ENCODE data around the gene APOL2.
A peak's percentile ranks its signal among the peaks of the same experiment; 100 is the strongest.

APOL2 gene, protein sequence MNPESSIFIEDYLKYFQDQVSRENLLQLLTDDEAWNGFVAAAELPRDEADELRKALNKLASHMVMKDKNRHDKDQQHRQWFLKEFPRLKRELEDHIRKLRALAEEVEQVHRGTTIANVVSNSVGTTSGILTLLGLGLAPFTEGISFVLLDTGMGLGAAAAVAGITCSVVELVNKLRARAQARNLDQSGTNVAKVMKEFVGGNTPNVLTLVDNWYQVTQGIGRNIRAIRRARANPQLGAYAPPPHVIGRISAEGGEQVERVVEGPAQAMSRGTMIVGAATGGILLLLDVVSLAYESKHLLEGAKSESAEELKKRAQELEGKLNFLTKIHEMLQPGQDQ

DNA sequence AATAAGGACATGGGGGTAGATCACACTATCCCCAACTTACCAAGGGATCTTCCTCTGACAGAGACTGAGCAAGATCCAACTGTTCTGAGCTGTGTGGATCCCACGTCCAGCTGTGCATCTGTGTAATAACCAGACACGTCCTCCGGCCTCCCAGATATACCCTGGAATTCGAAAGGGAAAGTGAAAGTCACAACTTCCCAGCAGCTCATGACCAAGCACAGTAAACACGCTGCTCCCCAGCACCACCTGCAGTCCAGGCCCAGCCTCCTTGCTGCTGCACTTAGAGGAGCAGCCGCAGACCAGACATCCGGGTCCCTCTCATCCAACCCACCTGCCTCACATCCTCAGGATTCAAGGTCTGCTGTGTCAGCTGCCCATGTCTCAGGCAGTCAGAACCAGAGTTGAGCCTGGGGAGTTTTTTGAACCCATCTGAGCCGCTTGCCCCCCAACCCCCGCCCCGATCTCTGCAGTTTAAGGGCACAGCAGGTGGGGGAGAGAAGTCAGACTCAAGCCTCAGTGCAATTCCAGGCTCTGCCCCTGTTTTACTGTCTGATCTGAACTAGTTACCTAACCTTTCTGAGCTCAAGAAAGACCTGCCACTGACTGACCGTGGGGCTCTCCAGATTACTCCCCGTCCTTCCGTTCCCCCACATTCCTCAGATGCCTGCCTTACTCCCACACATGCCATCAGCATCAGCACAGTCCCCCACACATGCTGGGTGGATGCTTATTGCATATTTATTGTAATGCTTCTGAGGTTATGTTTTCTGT lies at the start of gene APOL2:
Gene APOL2, minus strand, starts transcription at position 127 of the 771 bp plus-strand sequence. CDS start 6,365 bp downstream, outside the sequence.
- Histone ChIP-seq H3K36me3 (ENCODE audit: control insufficient read depth, insufficient read depth, low read length) (no peaks in the 10 kb centered on the region), H3K4me2 (ENCODE audit: low read length) (peak within 1 kb of the TSS; percentile 93), H3K4me3 (ENCODE audit: low read depth, low read length) (peak within 1 kb of the TSS; percentile 86), H3K79me2 (no peaks in the 10 kb centered on the region), H3K27me3 (ENCODE audit: control insufficient read depth, insufficient read depth, low read length) (no peaks in the 10 kb centered on the region), H3K27ac (peak within 1 kb of the TSS; percentile 75), H2AFZ (peak within 1 kb of the TSS; percentile 83), H3K9ac (peak within 1 kb of the TSS; percentile 19), H3K9me3 (ENCODE audit: control insufficient read depth, low read length) (no peaks in the 10 kb centered on the region), H3K4me1 (peaks cover 3% of the 10 kb centered on the region)
- TF ChIP-seq, protein P1, sequence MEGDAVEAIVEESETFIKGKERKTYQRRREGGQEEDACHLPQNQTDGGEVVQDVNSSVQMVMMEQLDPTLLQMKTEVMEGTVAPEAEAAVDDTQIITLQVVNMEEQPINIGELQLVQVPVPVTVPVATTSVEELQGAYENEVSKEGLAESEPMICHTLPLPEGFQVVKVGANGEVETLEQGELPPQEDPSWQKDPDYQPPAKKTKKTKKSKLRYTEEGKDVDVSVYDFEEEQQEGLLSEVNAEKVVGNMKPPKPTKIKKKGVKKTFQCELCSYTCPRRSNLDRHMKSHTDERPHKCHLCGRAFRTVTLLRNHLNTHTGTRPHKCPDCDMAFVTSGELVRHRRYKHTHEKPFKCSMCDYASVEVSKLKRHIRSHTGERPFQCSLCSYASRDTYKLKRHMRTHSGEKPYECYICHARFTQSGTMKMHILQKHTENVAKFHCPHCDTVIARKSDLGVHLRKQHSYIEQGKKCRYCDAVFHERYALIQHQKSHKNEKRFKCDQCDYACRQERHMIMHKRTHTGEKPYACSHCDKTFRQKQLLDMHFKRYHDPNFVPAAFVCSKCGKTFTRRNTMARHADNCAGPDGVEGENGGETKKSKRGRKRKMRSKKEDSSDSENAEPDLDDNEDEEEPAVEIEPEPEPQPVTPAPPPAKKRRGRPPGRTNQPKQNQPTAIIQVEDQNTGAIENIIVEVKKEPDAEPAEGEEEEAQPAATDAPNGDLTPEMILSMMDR (IDR thresholded peaks at IDR 0.05): peak; percentile 64

DNA sequence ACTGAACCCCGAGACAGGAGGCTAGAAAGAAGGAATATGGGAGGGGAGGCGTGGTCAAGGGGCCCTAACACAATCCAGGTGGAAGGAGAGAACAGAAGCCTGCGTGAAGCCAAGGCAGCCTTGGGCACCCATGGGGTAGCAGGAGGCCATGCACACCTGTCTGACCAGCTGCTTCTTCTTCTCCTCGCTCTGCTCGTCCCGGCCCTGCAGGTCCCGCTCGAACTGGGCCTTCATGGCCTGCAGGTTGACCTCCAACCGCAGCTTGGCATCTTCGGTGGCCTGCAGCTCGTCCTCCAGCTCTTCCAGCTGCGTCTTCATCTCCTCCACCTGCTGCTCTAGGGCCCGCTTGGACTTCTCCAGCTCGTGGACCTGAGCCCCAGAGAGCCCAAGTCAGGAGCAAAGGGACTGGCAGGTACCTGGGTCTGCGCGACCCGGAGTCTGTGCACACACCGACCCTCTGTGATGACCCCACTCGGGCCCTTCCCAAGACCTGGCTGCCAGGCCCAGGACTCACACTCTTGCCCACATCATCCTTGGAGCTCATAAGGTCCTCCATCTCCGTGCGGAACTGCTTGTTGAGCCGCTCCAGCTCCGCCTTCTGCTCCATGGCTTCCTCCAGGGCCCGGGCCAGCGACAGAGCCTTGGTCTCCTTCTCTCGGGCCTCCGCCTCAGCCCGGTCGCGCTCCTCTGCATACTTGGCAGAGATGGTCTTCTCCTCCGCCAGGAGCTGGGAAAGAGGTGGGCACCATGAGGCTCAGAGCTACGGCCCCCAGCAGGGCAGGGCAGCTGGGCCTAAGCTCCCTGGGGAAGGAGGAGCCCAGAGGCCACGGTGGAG lies 49.5 kb upstream of the APOL2 start:
- H3K9ac ChIP-seq: no peak overlapping the region
- no peaks in the 10 kb centered on the region for H3K27me3 ChIP-seq (ENCODE audit: control insufficient read depth, insufficient read depth, low read length)
- H3K9me3 ChIP-seq (ENCODE audit: control insufficient read depth, low read length): no peaks in the 10 kb centered on the region
- no peaks in the 10 kb centered on the region for H3K4me1 ChIP-seq
- H3K79me2 ChIP-seq: no peaks in the 10 kb centered on the region
- H3K36me3 ChIP-seq (ENCODE audit: control insufficient read depth, insufficient read depth, low read length): no peaks in the 10 kb centered on the region
- no peak overlapping the region for H2AFZ ChIP-seq
- no peak overlapping the region for H3K4me2 ChIP-seq (ENCODE audit: low read length)
- TF ChIP-seq, protein P1 (IDR thresholded peaks at IDR 0.05): no peak
- H3K27ac ChIP-seq: no peak overlapping the region
- H3K4me3 ChIP-seq (ENCODE audit: low read depth, low read length): no peak overlapping the region

DNA sequence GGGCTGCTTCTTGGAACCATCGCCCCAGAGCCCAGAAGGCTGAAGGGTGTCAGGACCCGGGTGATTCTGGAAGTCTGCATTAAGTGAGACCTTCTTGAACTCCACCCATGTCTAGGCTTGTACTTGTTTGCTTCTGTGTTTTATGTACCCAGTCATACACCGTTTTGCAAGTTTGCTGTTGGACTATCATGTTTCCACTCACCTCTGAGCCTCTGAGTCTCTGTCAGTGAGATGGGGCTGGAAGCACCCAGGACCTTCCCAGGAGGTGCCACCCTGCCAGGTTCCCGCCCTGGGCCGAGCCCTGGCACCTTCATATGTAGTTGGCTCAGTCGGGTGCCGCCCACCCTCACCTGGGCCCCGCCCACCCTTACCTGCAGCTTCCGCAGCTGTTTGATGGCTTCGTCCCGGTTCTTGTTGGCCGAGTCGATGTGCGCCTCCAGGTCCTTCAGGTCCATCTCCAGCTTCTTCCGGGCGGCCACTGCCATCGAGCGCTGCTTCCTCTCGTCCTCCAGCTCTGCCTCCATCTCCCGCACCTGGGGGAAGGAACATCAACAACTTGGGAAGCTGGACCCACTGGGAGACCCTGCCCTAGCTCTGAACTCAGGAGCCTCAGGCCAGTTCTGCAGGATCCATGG lies 48.7 kb upstream of the APOL2 start:
- Histone ChIP-seq H3K27me3 (ENCODE audit: control insufficient read depth, insufficient read depth, low read length) (no peaks in the 10 kb centered on the region), H3K79me2 (no peaks in the 10 kb centered on the region), H3K27ac (no peak overlapping the region), H3K9me3 (ENCODE audit: control insufficient read depth, low read length) (no peaks in the 10 kb centered on the region), H2AFZ (no peak overlapping the region), H3K9ac (no peak overlapping the region), H3K36me3 (ENCODE audit: control insufficient read depth, insufficient read depth, low read length) (no peaks in the 10 kb centered on the region), H3K4me3 (ENCODE audit: low read depth, low read length) (no peak overlapping the region), H3K4me2 (ENCODE audit: low read length) (no peak overlapping the region), H3K4me1 (no peaks in the 10 kb centered on the region)
- TF ChIP-seq, protein P1 (IDR thresholded peaks at IDR 0.05): no peak

DNA sequence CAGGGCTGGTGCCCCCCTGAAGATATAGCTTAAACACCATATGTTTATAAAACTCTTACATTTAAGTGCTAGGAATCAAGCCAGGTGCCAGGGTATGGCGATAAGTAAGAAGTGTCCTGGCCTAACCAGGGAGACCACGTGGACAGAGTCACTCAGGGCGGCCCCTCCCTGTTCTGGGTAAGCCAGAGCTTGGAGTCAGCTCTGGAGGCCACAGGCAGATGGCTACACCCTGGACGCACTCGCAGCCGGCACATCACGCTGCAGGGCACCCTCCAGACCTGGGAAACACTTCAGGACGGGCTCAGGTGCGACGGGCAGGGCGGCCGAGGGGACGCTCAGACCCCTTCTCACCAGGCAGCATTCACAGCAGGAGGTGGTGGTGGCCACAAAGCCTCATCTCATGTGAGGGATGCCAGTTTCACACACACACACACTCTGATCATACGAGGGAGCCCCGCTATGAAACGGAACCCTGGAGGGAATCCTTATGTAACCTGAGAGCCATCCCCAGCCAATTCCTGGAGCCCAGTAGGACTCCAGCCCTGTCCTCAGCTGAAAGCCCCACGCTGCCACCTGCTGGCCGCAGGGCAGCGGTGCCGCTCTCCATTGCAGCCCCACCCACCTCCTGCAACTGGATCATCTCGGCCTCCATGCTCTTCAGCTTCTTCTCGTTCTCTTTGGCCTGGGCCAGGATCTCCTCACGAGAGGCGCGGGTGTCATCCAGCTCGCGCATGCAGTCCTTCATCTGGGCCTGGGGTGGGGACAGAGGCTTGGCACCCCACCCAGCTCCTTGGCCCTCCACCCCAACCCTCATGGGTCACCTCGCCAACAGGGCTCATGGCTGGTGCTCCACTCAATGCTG lies 47.0 kb upstream of the APOL2 start:
- H3K27me3 ChIP-seq (ENCODE audit: control insufficient read depth, insufficient read depth, low read length): no peaks in the 10 kb centered on the region
- no peak overlapping the region for H3K27ac ChIP-seq
- no peaks in the 10 kb centered on the region for H3K9me3 ChIP-seq (ENCODE audit: control insufficient read depth, low read length)
- H3K4me1 ChIP-seq: no peaks in the 10 kb centered on the region
- H2AFZ ChIP-seq: no peak overlapping the region
- H3K4me2 ChIP-seq (ENCODE audit: low read length): no peak overlapping the region
- H3K36me3 ChIP-seq (ENCODE audit: control insufficient read depth, insufficient read depth, low read length): no peaks in the 10 kb centered on the region
- no peak overlapping the region for H3K9ac ChIP-seq
- TF ChIP-seq, protein P1 (IDR thresholded peaks at IDR 0.05): peak; percentile 85
- H3K79me2 ChIP-seq: no peaks in the 10 kb centered on the region
- H3K4me3 ChIP-seq (ENCODE audit: low read depth, low read length): no peak overlapping the region

Measured in parathyroid adenoma (tissue), 2 donors.